ENCODE data around the gene HOXA9. TPM values are rescaled to one million over a fixed set of nuclear protein-coding genes. Genes with fewer than 3 reads are reported as not detected.

HOXA9 gene
- total RNA-seq, 1 donor from 2014 or later: not detected

GRCh38 chr7:27157702-27158431 lies 7.5 kb downstream of the HOXA9 start:
- DNase-seq (ENCODE audit: low spot score in 2 of 2): peak in 1 of 2 donors; percentile 63
- H3K9me3 ChIP-seq: no peaks in the 10 kb centered on the region
- no peak for TF ChIP-seq CTCF (IDR thresholded peaks at IDR 0.05)
- peaks cover 3 to 6% of the 10 kb centered on the region in 2 donors for H3K4me1 ChIP-seq
- intact Hi-C loops (cut with DNase I): loop anchor here (5.0 kb wide), 1 partner anchor 1301 kb away; no protein-coding TSS in a partner anchor
- H3K36me3 ChIP-seq: no peaks in the 10 kb centered on the region
- no peaks in the 10 kb centered on the region for H3K27me3 ChIP-seq
- no peak overlapping the region for H3K27ac ChIP-seq
- H3K4me3 ChIP-seq: no peak overlapping the region

- DNase-seq (ENCODE audit: low spot score in 2 of 2): peak in 1 of 2 donors; percentile 64
- H3K27ac ChIP-seq: peak overlapping the region; percentile 68 to 73
Observed at GRCh38 chr7:27156916-27157701, 8.2 kb downstream of the HOXA9 start.

GRCh38 chr7:27156508-27156898 lies 8.8 kb downstream of the HOXA9 start, which contains the start of gene HOXA7:
Gene HOXA7 (minus strand): TSS chr7:27156675. CDS start chr7:27156545, 130 bp downstream.
- intact Hi-C loops (cut with DNase I): loop anchor here (5.0 kb wide), 1 partner anchor 1299 kb away; no protein-coding TSS in a partner anchor
- no peak for TF ChIP-seq CTCF (IDR thresholded peaks at IDR 0.05)
- peak within 1 kb of the TSS; percentile 64 to 82 for H3K4me3 ChIP-seq
- H3K36me3 ChIP-seq: no peaks in the 10 kb centered on the region
- H3K4me1 ChIP-seq: peaks cover 3 to 11% of the 10 kb centered on the region in 2 donors
- peak within 1 kb of the TSS; percentile 68 to 73 for H3K27ac ChIP-seq
- no peaks in the 10 kb centered on the region for H3K9me3 ChIP-seq
- no peaks in the 10 kb centered on the region for H3K27me3 ChIP-seq
- peak in 1 of 2 donors; percentile 80 for DNase-seq (ENCODE audit: low spot score in 2 of 2)

More at GRCh38 chr7:27156916-27157701, 8.2 kb downstream of the HOXA9 start:
- no peaks in the 10 kb centered on the region for H3K27me3 ChIP-seq
- intact Hi-C loops (cut with DNase I): loop anchor here (5.0 kb wide), 1 partner anchor 1300 kb away; no protein-coding TSS in a partner anchor
- H3K36me3 ChIP-seq: no peaks in the 10 kb centered on the region
- H3K4me1 ChIP-seq: peaks cover 3 to 11% of the 10 kb centered on the region in 2 donors
- H3K9me3 ChIP-seq: no peaks in the 10 kb centered on the region
- no peak for TF ChIP-seq CTCF (IDR thresholded peaks at IDR 0.05)
- H3K4me3 ChIP-seq: peak overlapping the region; percentile 64 to 82

GRCh38 chr7:27155816-27156507 lies 9.4 kb downstream of the HOXA9 start:
- peak overlapping the region; percentile 68 to 73 for H3K27ac ChIP-seq
- H3K4me3 ChIP-seq: peak overlapping the region; percentile 64 to 82
- H3K9me3 ChIP-seq: no peaks in the 10 kb centered on the region
- peak in 1 of 2 donors; percentile 65 for DNase-seq (ENCODE audit: low spot score in 2 of 2)
- H3K36me3 ChIP-seq: no peaks in the 10 kb centered on the region
- no peaks in the 10 kb centered on the region for H3K27me3 ChIP-seq
- intact Hi-C loops (cut with DNase I): loop anchor here (5.0 kb wide), 1 partner anchor 1299 kb away; no protein-coding TSS in a partner anchor
- peaks cover 3 to 15% of the 10 kb centered on the region in 2 donors for H3K4me1 ChIP-seq
- TF ChIP-seq CTCF (IDR thresholded peaks at IDR 0.05): no peak
